Mesothelial cell of epicardium (in vitro differentiated cells): ENCODE data around the gene AMH. TPM values are rescaled to one million over a fixed set of nuclear protein-coding genes. Genes with fewer than 3 reads are reported as not detected.

Source experiments
- DNase-seq, 2 experiments: peaks; one replicate each; pipeline ENCODE4 v3.0.0; 2021; ENCODE audit warnings: low spot score in 2 of 2; ENCODE audit not compliant: unreplicated experiment in 2 of 2
- H3K27ac Mint-ChIP-seq: 2 replicates; pipeline ENCODE4 v1.8.0; 2021; ENCODE audit warnings: mixed read lengths
- H3K27me3 Mint-ChIP-seq: 2 replicates; pipeline ENCODE4 v1.8.0; 2021; ENCODE audit warnings: low read depth, mixed read lengths
- H3K36me3 Mint-ChIP-seq: 2 replicates; pipeline ENCODE4 v1.8.0; 2021; ENCODE audit warnings: mixed read lengths
- H3K4me1 Mint-ChIP-seq: 2 replicates; pipeline ENCODE4 v1.8.0; 2021; ENCODE audit warnings: mixed read lengths
- H3K4me3 Mint-ChIP-seq: 2 replicates; pipeline ENCODE4 v1.8.0; 2021; ENCODE audit warnings: mild to moderate bottlenecking, moderate library complexity, mixed read lengths
- H3K9me3 Mint-ChIP-seq: 2 replicates; pipeline ENCODE4 v1.8.0; 2021; ENCODE audit warnings: mixed read lengths
- total RNA-seq: library from RNA; stranded (reverse); gene quantifications from 3 replicates; pipeline ENCODE4 v1.2.1, GENCODE V29; 2021
- TF ChIP-seq, protein P1 (sequence below): fragments of 200-600 bp; sonication (generic); IDR thresholded peaks from one replicate; pipeline ENCODE4 v1.5.0; 2021; ENCODE audit warnings: antibody characterized with exemption; ENCODE audit not compliant: unreplicated experiment

Gene AMH
- total RNA-seq, 1 donor from 2014 or later, result 50.1 TPM

DNA sequence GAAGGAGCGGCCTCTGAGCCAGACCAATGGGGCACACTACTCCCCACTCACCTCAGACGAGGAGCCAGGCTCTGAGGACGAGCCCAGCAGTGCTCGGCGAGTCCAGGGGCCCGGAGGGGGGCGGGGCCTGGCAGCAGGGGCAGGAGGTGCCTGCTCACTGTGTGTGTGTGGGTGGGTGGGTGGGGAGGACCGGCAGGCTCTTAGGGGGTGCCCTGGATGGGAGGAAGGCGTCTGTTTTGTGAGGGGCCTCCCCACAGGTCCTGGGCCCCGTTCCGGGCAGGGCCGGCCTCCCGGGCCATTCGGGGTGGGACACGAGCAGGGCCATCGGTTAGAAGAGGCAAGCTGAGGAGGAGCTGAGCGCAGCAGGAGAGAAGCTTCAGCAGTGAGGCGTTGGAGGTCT is 25.7 kb upstream of the AMH start:
- Mint-ChIP-seq H3K4me1 (no peaks in the 10 kb centered on the region), H3K27ac (no peak overlapping the region), H3K27me3 (no peaks in the 10 kb centered on the region), H3K4me3 (no peak overlapping the region), H3K36me3 (peaks cover 11% of the 10 kb centered on the region), H3K9me3 (no peaks in the 10 kb centered on the region)
- no peak for DNase-seq
- TF ChIP-seq, protein P1, sequence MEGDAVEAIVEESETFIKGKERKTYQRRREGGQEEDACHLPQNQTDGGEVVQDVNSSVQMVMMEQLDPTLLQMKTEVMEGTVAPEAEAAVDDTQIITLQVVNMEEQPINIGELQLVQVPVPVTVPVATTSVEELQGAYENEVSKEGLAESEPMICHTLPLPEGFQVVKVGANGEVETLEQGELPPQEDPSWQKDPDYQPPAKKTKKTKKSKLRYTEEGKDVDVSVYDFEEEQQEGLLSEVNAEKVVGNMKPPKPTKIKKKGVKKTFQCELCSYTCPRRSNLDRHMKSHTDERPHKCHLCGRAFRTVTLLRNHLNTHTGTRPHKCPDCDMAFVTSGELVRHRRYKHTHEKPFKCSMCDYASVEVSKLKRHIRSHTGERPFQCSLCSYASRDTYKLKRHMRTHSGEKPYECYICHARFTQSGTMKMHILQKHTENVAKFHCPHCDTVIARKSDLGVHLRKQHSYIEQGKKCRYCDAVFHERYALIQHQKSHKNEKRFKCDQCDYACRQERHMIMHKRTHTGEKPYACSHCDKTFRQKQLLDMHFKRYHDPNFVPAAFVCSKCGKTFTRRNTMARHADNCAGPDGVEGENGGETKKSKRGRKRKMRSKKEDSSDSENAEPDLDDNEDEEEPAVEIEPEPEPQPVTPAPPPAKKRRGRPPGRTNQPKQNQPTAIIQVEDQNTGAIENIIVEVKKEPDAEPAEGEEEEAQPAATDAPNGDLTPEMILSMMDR, result no peak

DNA sequence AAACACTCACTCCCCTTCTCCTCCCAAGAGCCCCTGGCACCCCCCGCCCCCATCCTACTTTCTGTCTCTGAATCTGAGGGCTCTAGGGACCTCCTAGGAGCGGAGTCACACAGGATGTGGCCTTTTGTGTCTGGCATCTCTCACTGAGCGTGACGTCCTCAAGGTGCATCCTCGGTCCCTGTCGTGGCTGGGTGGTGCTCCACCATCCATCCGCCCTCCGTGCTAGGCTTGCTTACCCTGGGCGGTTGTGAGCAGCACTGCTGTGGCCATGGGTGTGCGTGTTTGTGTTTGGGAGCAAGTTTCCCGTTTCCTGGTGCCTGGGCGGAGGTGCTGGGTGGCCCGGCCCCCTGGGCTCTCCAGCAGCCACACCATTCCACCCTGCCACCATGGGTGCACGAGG is 25.2 kb upstream of the AMH start:
- Mint-ChIP-seq H3K4me1 (no peaks in the 10 kb centered on the region), H3K27me3 (no peaks in the 10 kb centered on the region), H3K36me3 (peaks cover 14% of the 10 kb centered on the region), H3K4me3 (no peak overlapping the region), H3K9me3 (no peaks in the 10 kb centered on the region), H3K27ac (no peak overlapping the region)
- DNase-seq, result no peak
- TF ChIP-seq, protein P1, result no peak

DNA sequence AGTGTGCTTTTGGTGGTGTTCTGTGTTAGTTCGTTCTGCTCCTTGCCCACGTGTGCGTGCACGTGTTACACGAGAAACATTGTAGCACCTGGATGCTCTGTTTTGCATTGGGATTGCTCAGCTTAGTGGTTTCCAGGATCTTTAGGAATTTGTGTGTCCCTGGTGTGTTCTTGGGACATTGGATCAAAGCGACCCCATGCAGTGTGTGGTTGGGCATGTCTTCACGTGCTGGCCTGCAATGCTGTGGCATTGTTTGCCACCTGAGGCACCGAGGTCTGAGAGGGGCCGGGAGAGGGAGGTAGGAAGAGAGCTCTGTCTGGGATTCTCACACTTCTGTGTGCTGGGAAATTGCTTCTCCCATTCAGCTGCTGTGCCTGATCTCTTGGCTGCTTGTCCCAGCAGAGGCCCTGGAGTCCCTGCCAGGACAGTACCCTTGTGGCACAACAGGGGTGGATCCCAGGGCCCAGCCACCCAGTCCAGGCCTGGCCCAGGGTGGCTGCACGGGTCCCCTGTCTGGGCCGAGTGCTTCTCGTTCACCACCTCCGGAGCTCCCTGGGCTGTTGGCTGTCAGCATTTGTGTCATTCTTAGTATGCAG is 24.3 kb upstream of the AMH start:
- no peak for DNase-seq
- no peak overlapping the region for H3K27ac Mint-ChIP-seq

DNA sequence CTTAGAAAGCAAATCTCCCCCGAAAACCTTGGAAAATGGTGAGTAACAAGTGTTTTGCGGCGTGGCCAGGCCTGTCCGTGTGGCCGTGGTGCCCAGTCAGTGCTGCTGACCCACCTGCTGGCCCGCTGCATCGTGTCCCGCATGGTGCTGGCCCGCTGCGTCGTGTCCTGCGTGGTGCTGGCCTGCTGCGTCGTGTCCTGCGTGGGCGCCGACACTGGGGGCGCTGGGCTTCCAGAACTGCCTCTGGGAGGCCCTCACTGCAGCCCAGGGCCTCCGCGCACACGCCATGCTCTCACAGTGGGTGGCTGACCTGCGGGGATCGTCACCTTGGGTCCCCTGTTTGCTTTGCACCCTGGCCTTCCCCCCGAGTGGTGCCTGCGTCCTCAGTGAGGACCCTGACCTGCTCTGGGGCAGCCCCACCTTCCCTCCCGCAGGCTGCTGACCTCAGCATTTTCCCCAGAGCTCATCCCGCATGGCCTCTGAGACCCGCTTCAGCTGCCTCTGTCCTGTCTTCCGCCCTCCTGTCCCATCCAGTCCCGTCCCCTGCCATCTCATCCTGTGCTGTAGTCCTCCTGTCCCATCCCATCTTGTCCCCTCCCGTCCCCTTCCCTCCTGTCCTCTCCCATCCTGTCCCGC is 23.6 kb upstream of the AMH start:
- H3K9me3 Mint-ChIP-seq, result no peaks in the 10 kb centered on the region
- H3K4me1 Mint-ChIP-seq, result no peaks in the 10 kb centered on the region
- no peak overlapping the region for H3K4me3 Mint-ChIP-seq
- peaks cover 14% of the 10 kb centered on the region for H3K36me3 Mint-ChIP-seq
- no peak overlapping the region for H3K27ac Mint-ChIP-seq
- no peaks in the 10 kb centered on the region for H3K27me3 Mint-ChIP-seq
- no peak for DNase-seq
- TF ChIP-seq, protein P1, result no peak

More for the DNA sequence above, 24.3 kb upstream of the AMH start:
- H3K9me3 Mint-ChIP-seq, result no peaks in the 10 kb centered on the region
- TF ChIP-seq, protein P1, result no peak
- H3K4me3 Mint-ChIP-seq, result no peak overlapping the region
- H3K36me3 Mint-ChIP-seq, result peaks cover 14% of the 10 kb centered on the region
- H3K27me3 Mint-ChIP-seq, result no peaks in the 10 kb centered on the region
- H3K4me1 Mint-ChIP-seq, result no peaks in the 10 kb centered on the region

DNA sequence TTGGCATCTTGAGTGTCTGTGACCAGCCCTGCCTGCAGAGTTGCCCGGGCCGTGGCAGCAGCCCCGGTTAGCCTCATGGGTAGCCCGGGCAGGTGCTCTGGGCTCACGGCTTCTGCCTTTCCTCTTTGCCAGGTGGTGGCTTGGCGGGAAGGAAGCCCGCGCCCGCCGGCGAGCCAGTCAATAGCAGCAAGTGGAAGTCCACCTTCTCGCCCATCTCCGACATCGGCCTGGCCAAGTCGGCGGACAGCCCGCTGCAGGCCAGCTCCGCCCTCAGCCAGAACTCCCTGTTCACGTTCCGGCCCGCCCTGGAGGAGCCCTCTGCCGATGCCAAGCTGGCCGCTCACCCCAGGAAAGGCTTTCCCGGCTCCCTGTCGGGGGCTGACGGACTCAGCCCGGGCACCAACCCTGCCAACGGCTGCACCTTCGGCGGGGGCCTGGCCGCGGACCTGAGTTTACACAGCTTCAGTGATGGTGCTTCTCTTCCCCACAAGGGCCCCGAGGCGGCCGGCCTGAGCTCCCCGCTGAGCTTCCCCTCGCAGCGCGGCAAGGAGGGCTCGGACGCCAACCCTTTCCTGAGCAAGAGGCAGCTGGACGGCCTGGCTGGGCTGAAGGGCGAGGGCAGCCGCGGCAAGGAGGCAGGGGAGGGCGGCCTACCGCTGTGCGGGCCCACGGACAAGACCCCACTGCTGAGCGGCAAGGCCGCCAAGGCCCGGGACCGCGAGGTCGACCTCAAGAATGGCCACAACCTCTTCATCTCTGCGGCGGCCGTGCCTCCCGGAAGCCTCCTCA is 22.9 kb upstream of the AMH start:
- H3K4me1 Mint-ChIP-seq, result no peaks in the 10 kb centered on the region
- peaks cover 11% of the 10 kb centered on the region for H3K36me3 Mint-ChIP-seq
- TF ChIP-seq, protein P1, result no peak
- H3K9me3 Mint-ChIP-seq, result no peaks in the 10 kb centered on the region
- H3K4me3 Mint-ChIP-seq, result no peak overlapping the region
- no peak for DNase-seq
- H3K27ac Mint-ChIP-seq, result no peak overlapping the region
- H3K27me3 Mint-ChIP-seq, result no peaks in the 10 kb centered on the region
